ENCODE measurements around the gene MCM6.

MCM6 gene

GRCh38 chr2:135863233-135863632, 13.0 kb downstream of the MCM6 start:
- DNase-seq (ENCODE audit: low spot score), result no peak

GRCh38 chr2:135862718-135863117, 13.5 kb downstream of the MCM6 start:
- DNase-seq (ENCODE audit: low spot score), result no peak

GRCh38 chr2:135853401-135853800, 22.8 kb downstream of the MCM6 start:
- no peak for DNase-seq (ENCODE audit: low spot score)

- DNase-seq (ENCODE audit: low spot score), result no peak
These were observed 24.4 kb downstream of the MCM6 start for GRCh38 chr2:135851858-135852257.

GRCh38 chr2:135850892-135851668, 25.2 kb downstream of the MCM6 start:
- DNase-seq (ENCODE audit: low spot score), result no peak

- DNase-seq (ENCODE audit: low spot score), result no peak
These were observed 27.2 kb downstream of the MCM6 start for GRCh38 chr2:135849087-135849486.

GRCh38 chr2:135845997-135846396, 30.2 kb downstream of the MCM6 start:
- DNase-seq (ENCODE audit: low spot score), result no peak

GRCh38 chr2:135845257-135845656, 31.0 kb downstream of the MCM6 start:
- DNase-seq (ENCODE audit: low spot score), result no peak

- DNase-seq (ENCODE audit: low spot score), result no peak
These were observed 31.8 kb downstream of the MCM6 start for GRCh38 chr2:135844301-135844895.

GRCh38 chr2:135843671-135844070, 32.6 kb downstream of the MCM6 start:
- no peak for DNase-seq (ENCODE audit: low spot score)

- DNase-seq (ENCODE audit: low spot score), result no peak
These were observed 35.6 kb downstream of the MCM6 start for GRCh38 chr2:135840601-135841000.

- DNase-seq (ENCODE audit: low spot score), result no peak
These were observed 36.5 kb downstream of the MCM6 start for GRCh38 chr2:135839713-135840112.

GRCh38 chr2:135838502-135838901, 37.7 kb downstream of the MCM6 start:
- no peak for DNase-seq (ENCODE audit: low spot score)

- DNase-seq (ENCODE audit: low spot score), result no peak
These were observed 39.5 kb downstream of the MCM6 start, which contains the start of gene LCT for GRCh38 chr2:135836596-135837270. Gene LCT, minus strand, starts transcription at chr2:135837184. Its CDS starts 15 bp downstream, at chr2:135837169.

GRCh38 chr2:135832891-135833290, 43.4 kb downstream of the MCM6 start:
- DNase-seq (ENCODE audit: low spot score), result no peak

GRCh38 chr2:135831180-135831812, 44.9 kb downstream of the MCM6 start:
- no peak for DNase-seq (ENCODE audit: low spot score)

- no peak for DNase-seq (ENCODE audit: low spot score)
These were observed 46.7 kb downstream of the MCM6 start for GRCh38 chr2:135829378-135830135.

- DNase-seq (ENCODE audit: low spot score), result no peak
These were observed 49.7 kb downstream of the MCM6 start for GRCh38 chr2:135826544-135826943.

GRCh38 chr2:135825550-135826176, 50.6 kb downstream of the MCM6 start:
- DNase-seq (ENCODE audit: low spot score), result no peak

GRCh38 chr2:135825131-135825530, 51.1 kb downstream of the MCM6 start:
- no peak for DNase-seq (ENCODE audit: low spot score)

GRCh38 chr2:135822855-135823254, 53.4 kb downstream of the MCM6 start:
- DNase-seq (ENCODE audit: low spot score), result no peak
